ENCODE data around the gene HIF3A.

- no peak for TF ChIP-seq GATA2 (IDR thresholded peaks at IDR 0.05; ENCODE audit: low read depth, low read length)
- no peak for TF ChIP-seq GATA3 (IDR thresholded peaks at IDR 0.05; ENCODE audit: low read depth, low read length)
These were observed 24.8 kb downstream of the HIF3A start for GRCh38 chr19:46321653-46322052.

Measured in SH-SY5Y (cell line).